ENCODE data around the gene FAM13A.

DNA sequence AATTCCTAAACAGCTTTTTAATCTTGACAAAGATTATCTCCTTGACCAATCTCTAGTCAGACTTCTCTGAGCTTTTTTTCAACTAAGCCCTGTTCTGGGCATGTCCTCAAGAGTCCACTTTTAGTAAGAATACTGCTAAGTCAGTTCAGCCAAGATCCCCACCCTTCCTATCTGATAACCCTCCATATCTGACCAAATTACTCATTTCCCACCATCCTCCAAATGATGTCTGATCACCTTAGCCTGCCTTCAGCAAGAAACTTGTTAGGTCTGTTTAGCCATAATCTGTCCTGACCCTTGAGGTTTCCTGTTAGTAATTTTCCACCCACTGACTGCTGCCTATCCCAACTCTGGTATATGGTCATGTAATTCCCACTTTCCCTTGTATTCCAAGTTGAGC lies 65.2 kb downstream of the FAM13A start:
- TF ChIP-seq YY1 (IDR thresholded peaks at IDR 0.05; ENCODE audit: low read depth) (no peak), USF1 (IDR thresholded peaks at IDR 0.05) (no peak), FOXM1 (IDR thresholded peaks at IDR 0.05; ENCODE audit: borderline replicate concordance, low read depth) (no peak), EP300 (IDR thresholded peaks at IDR 0.05; ENCODE audit: borderline replicate concordance) (no peak), RAD21 (IDR thresholded peaks at IDR 0.05; ENCODE audit: low read depth) (no peak), TAF1 (IDR thresholded peaks at IDR 0.05; ENCODE audit: low read depth) (no peak), EGR1 (IDR thresholded peaks at IDR 0.05) (no peak), CEBPB (IDR thresholded peaks at IDR 0.05) (no peak)
- TF ChIP-seq, protein P1, sequence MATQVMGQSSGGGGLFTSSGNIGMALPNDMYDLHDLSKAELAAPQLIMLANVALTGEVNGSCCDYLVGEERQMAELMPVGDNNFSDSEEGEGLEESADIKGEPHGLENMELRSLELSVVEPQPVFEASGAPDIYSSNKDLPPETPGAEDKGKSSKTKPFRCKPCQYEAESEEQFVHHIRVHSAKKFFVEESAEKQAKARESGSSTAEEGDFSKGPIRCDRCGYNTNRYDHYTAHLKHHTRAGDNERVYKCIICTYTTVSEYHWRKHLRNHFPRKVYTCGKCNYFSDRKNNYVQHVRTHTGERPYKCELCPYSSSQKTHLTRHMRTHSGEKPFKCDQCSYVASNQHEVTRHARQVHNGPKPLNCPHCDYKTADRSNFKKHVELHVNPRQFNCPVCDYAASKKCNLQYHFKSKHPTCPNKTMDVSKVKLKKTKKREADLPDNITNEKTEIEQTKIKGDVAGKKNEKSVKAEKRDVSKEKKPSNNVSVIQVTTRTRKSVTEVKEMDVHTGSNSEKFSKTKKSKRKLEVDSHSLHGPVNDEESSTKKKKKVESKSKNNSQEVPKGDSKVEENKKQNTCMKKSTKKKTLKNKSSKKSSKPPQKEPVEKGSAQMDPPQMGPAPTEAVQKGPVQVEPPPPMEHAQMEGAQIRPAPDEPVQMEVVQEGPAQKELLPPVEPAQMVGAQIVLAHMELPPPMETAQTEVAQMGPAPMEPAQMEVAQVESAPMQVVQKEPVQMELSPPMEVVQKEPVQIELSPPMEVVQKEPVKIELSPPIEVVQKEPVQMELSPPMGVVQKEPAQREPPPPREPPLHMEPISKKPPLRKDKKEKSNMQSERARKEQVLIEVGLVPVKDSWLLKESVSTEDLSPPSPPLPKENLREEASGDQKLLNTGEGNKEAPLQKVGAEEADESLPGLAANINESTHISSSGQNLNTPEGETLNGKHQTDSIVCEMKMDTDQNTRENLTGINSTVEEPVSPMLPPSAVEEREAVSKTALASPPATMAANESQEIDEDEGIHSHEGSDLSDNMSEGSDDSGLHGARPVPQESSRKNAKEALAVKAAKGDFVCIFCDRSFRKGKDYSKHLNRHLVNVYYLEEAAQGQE (IDR thresholded peaks at IDR 0.05; ENCODE audit: low read depth), result no peak
